Measurements from ENCODE around the gene H2AZ2. TPM values are rescaled to one million over a fixed set of nuclear protein-coding genes. Genes with fewer than 3 reads are reported as not detected.
"Not testable (repeated sequence)": the region's sequence is repeated elsewhere in the genome, so short reads cannot be mapped to it uniquely, and the experiment has no call there.

H2AZ2 gene
- total and polyA plus RNA-seq, 2 of the 4 experiments (the other 2 are of a cell fraction), result 156 to 162 TPM

GRCh38 chr7:44843440-44843839 lies 4.4 kb downstream of the H2AZ2 start:
- H3K23ac ChIP-seq (ENCODE audit: low read depth, low read length); H3K4ac ChIP-seq (ENCODE audit: low read depth, low read length); BruUV-seq (replicated peaks); H4K5ac ChIP-seq (ENCODE audit: low read depth, low read length); H3K9ac ChIP-seq (ENCODE audit: low read depth, low read length); H3K18ac ChIP-seq (ENCODE audit: low read depth, low read length); H2BK20ac ChIP-seq (ENCODE audit: low read depth, low read length); H2AK9ac ChIP-seq (replicated peaks; ENCODE audit: low read depth, low read length, poor library complexity); H2BK120ac ChIP-seq (ENCODE audit: low read depth, low read length); H3K14ac ChIP-seq (replicated peaks; ENCODE audit: low read depth, low read length); H4K91ac ChIP-seq (ENCODE audit: insufficient read depth, low read depth, low read length); H2AK5ac ChIP-seq (ENCODE audit: low read depth, low read length); H3K36me3 ChIP-seq (ENCODE audit: control insufficient read depth, insufficient read depth, low read length); H2AFZ ChIP-seq (replicated peaks; ENCODE audit: low read length, poor library complexity); H3K27me3 ChIP-seq (ENCODE audit: control insufficient read depth, insufficient read depth, low read length); H3K9me3 ChIP-seq (ENCODE audit: control insufficient read depth, insufficient read depth, low read length); intact Hi-C loops (cut with micrococcal nuclease); POLR2A ChIA-PET (ENCODE audit: unreplicated experiment); H3K4me3 ChIP-seq (ENCODE audit: insufficient read depth, low read depth, low read length); H2BK5ac ChIP-seq (ENCODE audit: low read depth, low read length, poor library complexity, severe bottlenecking); H3K9me1 ChIP-seq (ENCODE audit: insufficient read depth, low read length); ATAC-seq (ENCODE audit: low read depth); DNase-seq; H3K4me1 ChIP-seq (ENCODE audit: control insufficient read depth, insufficient read depth, low read length); H3K27ac ChIP-seq (ENCODE audit: insufficient read depth, low read length); dilution Hi-C loops (cut with HindIII; ENCODE audit: low sequenced_read_pairs, unreplicated experiment); H3K4me2 ChIP-seq (ENCODE audit: low read depth, low read length); H2BK15ac ChIP-seq (ENCODE audit: low read depth, low read length); H4K8ac ChIP-seq (ENCODE audit: low read depth in 2 of 2, low read length in 2 of 2); H3K56ac ChIP-seq (ENCODE audit: extremely low read depth, insufficient read depth, low read length): not testable (repeated sequence)
- H4K20me1 ChIP-seq (ENCODE audit: insufficient read depth, low read length), result peaks cover 12% of the 10 kb centered on the region
- CTCF ChIA-PET, result interaction anchor here (0.6 kb wide), 1 partner anchor 178 kb away, joined by 3 read pairs; no protein-coding TSS in a partner anchor
- in situ Hi-C loops (cut with MboI; ENCODE audit: low sequenced_read_pairs), result loop anchor here (10.0 kb wide), 1 partner anchor 249 kb away; no protein-coding TSS in a partner anchor
- WGBS, 2 experiments (ENCODE audit: extremely low coverage in 2 of 2, insufficient read length in 1 of 2), result no CpG with 5 or more reads among the region's 5 CpGs
- H3K79me1 ChIP-seq (ENCODE audit: low read depth in 1 of 2, low read length in 2 of 2), result peaks cover 17 to 34% of the 10 kb centered on the region in 2 experiments; a peak in 3 of 4 replicates

GRCh38 chr7:44842675-44843074 lies 5.2 kb downstream of the H2AZ2 start:
- POLR2A ChIA-PET (ENCODE audit: unreplicated experiment); intact Hi-C loops (cut with micrococcal nuclease); ATAC-seq (ENCODE audit: low read depth); H2BK120ac ChIP-seq (ENCODE audit: low read depth, low read length); H3K56ac ChIP-seq (ENCODE audit: extremely low read depth, insufficient read depth, low read length); H3K4me3 ChIP-seq (ENCODE audit: insufficient read depth, low read depth, low read length); H3K18ac ChIP-seq (ENCODE audit: low read depth, low read length); H3K27me3 ChIP-seq (ENCODE audit: control insufficient read depth, insufficient read depth, low read length); H3K4me2 ChIP-seq (ENCODE audit: low read depth, low read length); H2AK9ac ChIP-seq (replicated peaks; ENCODE audit: low read depth, low read length, poor library complexity); H4K8ac ChIP-seq (ENCODE audit: low read depth in 2 of 2, low read length in 2 of 2); H4K5ac ChIP-seq (ENCODE audit: low read depth, low read length); DNase-seq; H2BK15ac ChIP-seq (ENCODE audit: low read depth, low read length); H3K9ac ChIP-seq (ENCODE audit: low read depth, low read length); H3K27ac ChIP-seq (ENCODE audit: insufficient read depth, low read length); H2BK5ac ChIP-seq (ENCODE audit: low read depth, low read length, poor library complexity, severe bottlenecking); H3K14ac ChIP-seq (replicated peaks; ENCODE audit: low read depth, low read length); H3K9me1 ChIP-seq (ENCODE audit: insufficient read depth, low read length); H3K4ac ChIP-seq (ENCODE audit: low read depth, low read length); BruUV-seq (replicated peaks); H3K4me1 ChIP-seq (ENCODE audit: control insufficient read depth, insufficient read depth, low read length); H2BK20ac ChIP-seq (ENCODE audit: low read depth, low read length); H3K9me3 ChIP-seq (ENCODE audit: control insufficient read depth, insufficient read depth, low read length); H2AK5ac ChIP-seq (ENCODE audit: low read depth, low read length); H4K91ac ChIP-seq (ENCODE audit: insufficient read depth, low read depth, low read length); H2AFZ ChIP-seq (replicated peaks; ENCODE audit: low read length, poor library complexity); H3K23ac ChIP-seq (ENCODE audit: low read depth, low read length); dilution Hi-C loops (cut with HindIII; ENCODE audit: low sequenced_read_pairs, unreplicated experiment): not testable (repeated sequence)
- peaks cover 17 to 34% of the 10 kb centered on the region in 2 experiments; a peak in 3 of 4 replicates for H3K79me1 ChIP-seq (ENCODE audit: low read depth in 1 of 2, low read length in 2 of 2)
- H4K20me1 ChIP-seq (ENCODE audit: insufficient read depth, low read length), result peaks cover 12% of the 10 kb centered on the region
- CTCF ChIA-PET, result interaction anchor here (0.9 kb wide), 1 partner anchor 12 kb away, joined by 3 read pairs; no protein-coding TSS in a partner anchor
- 100% methylated on average over 3 of the region's 8 CpGs; no CpG with 5 or more reads in 1 of the 2 experiments for WGBS, 2 experiments (ENCODE audit: extremely low coverage in 2 of 2, insufficient read length in 1 of 2)
- in situ Hi-C loops (cut with MboI; ENCODE audit: low sequenced_read_pairs), result loop anchor here (10.0 kb wide), 1 partner anchor 248 kb away; no protein-coding TSS in a partner anchor
- H3K36me3 ChIP-seq (ENCODE audit: control insufficient read depth, insufficient read depth, low read length), result peaks cover 10% of the 10 kb centered on the region
